ENCODE data around the gene CELA2A. TPM values are rescaled to one million over a fixed set of nuclear protein-coding genes. Genes with fewer than 3 reads are reported as not detected.

CELA2A gene
- total and polyA plus RNA-seq, 2 of the 13 experiments (the other 11 are each of a cell fraction or from before 2014, with no cell fraction given): not detected

DNA sequence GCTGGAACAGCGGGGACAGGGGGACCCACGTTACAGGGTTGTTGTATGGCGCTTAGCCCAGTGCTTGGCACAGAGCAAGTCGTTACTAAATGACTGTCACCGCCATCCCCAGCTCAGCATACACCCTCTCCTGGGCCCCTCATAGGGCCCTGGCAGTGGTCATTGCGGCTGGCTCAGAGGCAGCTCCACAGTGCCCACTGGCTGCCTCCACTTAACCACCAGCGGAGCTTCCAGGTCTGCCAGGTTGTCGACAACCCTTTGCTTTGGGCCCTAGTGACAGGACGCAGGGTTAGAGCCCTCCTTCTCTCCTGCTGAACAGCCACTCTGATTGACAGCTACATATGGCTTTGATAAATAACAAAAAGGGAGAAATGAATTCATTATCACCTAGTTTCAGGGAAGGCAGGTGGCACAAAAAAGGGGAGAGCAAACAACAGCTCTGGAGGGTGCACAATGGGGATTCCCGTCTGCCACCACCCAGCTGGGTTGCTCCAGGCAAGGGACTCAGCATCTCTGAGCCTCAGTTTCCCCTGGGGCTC lies 42.0 kb upstream of the CELA2A start:
- no peaks in the 10 kb centered on the region for H3K27me3 ChIP-seq (ENCODE audit: control insufficient read depth in 1 of 2, insufficient read depth in 2 of 2, low read length in 2 of 2)
- no peak overlapping the region for H2AFZ ChIP-seq (ENCODE audit: low read length)
- WGBS (ENCODE audit: low lambda C conversion rate): 94% methylated on average over 10 of the region's 10 CpGs
- H3K4me3 ChIP-seq (replicated peaks in 1 of 3; ENCODE audit: insufficient read depth in 1 of 3, low read depth in 2 of 3, low read length in 3 of 3): no peak overlapping the region
- no peak overlapping the region for H3K9ac ChIP-seq (ENCODE audit: insufficient read depth, low read depth, low read length)
- in situ Hi-C loops (cut with HindIII; ENCODE audit: extremely low pct_ligation_motif_present, low pct_unique_long_range_greater_than_20kb): no loop called here
- no peak for ATAC-seq
- peaks cover 26% of the 10 kb centered on the region for H3K4me1 ChIP-seq (ENCODE audit: insufficient read depth, low read length)
- FAIRE-seq: no peak
- CTCF ChIA-PET (ENCODE audit: low intra/inter-chr PET ratio, low total read pairs): no interaction called here
- H3K27ac ChIP-seq (ENCODE audit: extremely low read length, insufficient read depth, low read length): no peak overlapping the region
- H3K36me3 ChIP-seq (replicated peaks in 1 of 2; ENCODE audit: control insufficient read depth in 1 of 2, insufficient read depth in 2 of 2, low read length in 2 of 2): peaks cover 0 to 1% of the 10 kb centered on the region in 2 experiments; a peak in 2 of 5 replicates
- no TSS peak for BruUV-seq (replicated peaks)
- no peak for DNase-seq (ENCODE audit: low spot score)
- H3K9me3 ChIP-seq (ENCODE audit: low read length): no peaks in the 10 kb centered on the region
- H3K4me2 ChIP-seq (ENCODE audit: low read depth, low read length): no peak overlapping the region
- intact Hi-C loops (cut with micrococcal nuclease; ENCODE audit: unreplicated experiment): no loop called here
- no peaks in the 10 kb centered on the region for H4K20me1 ChIP-seq (ENCODE audit: insufficient read depth, low read length)
- H3K79me2 ChIP-seq (ENCODE audit: insufficient read depth, low read length): no peaks in the 10 kb centered on the region
- POLR2A ChIA-PET: no interaction called here
- no peak for TF ChIP-seq DNMT3B (CRISPR knock-in tag; conservative IDR thresholded peaks at IDR 0.05)
- no peak for TF ChIP-seq WIZ (CRISPR knock-in tag; IDR thresholded peaks at IDR 0.05)
- TF ChIP-seq, protein P1, sequence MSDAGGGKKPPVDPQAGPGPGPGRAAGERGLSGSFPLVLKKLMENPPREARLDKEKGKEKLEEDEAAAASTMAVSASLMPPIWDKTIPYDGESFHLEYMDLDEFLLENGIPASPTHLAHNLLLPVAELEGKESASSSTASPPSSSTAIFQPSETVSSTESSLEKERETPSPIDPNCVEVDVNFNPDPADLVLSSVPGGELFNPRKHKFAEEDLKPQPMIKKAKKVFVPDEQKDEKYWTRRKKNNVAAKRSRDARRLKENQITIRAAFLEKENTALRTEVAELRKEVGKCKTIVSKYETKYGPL (CRISPR knock-in tag; IDR thresholded peaks at IDR 0.05): no peak
- TF ChIP-seq, protein P2, sequence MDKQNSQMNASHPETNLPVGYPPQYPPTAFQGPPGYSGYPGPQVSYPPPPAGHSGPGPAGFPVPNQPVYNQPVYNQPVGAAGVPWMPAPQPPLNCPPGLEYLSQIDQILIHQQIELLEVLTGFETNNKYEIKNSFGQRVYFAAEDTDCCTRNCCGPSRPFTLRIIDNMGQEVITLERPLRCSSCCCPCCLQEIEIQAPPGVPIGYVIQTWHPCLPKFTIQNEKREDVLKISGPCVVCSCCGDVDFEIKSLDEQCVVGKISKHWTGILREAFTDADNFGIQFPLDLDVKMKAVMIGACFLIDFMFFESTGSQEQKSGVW (CRISPR knock-in tag; IDR thresholded peaks at IDR 0.05; ENCODE audit: borderline replicate concordance): no peak
- no peak for TF ChIP-seq TARDBP (CRISPR knock-in tag; IDR thresholded peaks at IDR 0.05)
- TF ChIP-seq, protein P3, sequence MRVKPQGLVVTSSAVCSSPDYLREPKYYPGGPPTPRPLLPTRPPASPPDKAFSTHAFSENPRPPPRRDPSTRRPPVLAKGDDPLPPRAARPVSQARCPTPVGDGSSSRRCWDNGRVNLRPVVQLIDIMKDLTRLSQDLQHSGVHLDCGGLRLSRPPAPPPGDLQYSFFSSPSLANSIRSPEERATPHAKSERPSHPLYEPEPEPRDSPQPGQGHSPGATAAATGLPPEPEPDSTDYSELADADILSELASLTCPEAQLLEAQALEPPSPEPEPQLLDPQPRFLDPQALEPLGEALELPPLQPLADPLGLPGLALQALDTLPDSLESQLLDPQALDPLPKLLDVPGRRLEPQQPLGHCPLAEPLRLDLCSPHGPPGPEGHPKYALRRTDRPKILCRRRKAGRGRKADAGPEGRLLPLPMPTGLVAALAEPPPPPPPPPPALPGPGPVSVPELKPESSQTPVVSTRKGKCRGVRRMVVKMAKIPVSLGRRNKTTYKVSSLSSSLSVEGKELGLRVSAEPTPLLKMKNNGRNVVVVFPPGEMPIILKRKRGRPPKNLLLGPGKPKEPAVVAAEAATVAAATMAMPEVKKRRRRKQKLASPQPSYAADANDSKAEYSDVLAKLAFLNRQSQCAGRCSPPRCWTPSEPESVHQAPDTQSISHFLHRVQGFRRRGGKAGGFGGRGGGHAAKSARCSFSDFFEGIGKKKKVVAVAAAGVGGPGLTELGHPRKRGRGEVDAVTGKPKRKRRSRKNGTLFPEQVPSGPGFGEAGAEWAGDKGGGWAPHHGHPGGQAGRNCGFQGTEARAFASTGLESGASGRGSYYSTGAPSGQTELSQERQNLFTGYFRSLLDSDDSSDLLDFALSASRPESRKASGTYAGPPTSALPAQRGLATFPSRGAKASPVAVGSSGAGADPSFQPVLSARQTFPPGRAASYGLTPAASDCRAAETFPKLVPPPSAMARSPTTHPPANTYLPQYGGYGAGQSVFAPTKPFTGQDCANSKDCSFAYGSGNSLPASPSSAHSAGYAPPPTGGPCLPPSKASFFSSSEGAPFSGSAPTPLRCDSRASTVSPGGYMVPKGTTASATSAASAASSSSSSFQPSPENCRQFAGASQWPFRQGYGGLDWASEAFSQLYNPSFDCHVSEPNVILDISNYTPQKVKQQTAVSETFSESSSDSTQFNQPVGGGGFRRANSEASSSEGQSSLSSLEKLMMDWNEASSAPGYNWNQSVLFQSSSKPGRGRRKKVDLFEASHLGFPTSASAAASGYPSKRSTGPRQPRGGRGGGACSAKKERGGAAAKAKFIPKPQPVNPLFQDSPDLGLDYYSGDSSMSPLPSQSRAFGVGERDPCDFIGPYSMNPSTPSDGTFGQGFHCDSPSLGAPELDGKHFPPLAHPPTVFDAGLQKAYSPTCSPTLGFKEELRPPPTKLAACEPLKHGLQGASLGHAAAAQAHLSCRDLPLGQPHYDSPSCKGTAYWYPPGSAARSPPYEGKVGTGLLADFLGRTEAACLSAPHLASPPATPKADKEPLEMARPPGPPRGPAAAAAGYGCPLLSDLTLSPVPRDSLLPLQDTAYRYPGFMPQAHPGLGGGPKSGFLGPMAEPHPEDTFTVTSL (CRISPR knock-in tag; IDR thresholded peaks at IDR 0.05; ENCODE audit: borderline replicate concordance): no peak
- TF ChIP-seq, protein P4, sequence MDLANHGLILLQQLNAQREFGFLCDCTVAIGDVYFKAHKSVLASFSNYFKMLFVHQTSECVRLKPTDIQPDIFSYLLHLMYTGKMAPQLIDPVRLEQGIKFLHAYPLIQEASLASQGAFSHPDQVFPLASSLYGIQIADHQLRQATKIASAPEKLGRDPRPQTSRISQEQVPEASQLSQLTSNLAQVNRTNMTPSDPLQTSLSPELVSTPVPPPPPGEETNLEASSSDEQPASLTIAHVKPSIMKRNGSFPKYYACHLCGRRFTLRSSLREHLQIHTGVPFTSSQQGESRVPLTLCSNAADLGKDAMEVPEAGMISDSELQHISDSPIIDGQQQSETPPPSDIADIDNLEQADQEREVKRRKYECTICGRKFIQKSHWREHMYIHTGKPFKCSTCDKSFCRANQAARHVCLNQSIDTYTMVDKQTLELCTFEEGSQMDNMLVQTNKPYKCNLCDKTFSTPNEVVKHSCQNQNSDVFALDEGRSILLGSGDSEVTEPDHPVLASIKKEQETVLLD (CRISPR knock-in tag; IDR thresholded peaks at IDR 0.05; ENCODE audit: low read depth): no peak
- no peak for TF ChIP-seq ATF7 (IDR thresholded peaks at IDR 0.05)
- TF ChIP-seq ATF7 (CRISPR knock-in tag; IDR thresholded peaks at IDR 0.05): no peak
- no peak for TF ChIP-seq ZNF777 (CRISPR knock-in tag; IDR thresholded peaks at IDR 0.05)
- no peak for TF ChIP-seq TMF1 (CRISPR knock-in tag; IDR thresholded peaks at IDR 0.05; ENCODE audit: low read depth)
- no peak for TF ChIP-seq ZSCAN31 (CRISPR knock-in tag; IDR thresholded peaks at IDR 0.05; ENCODE audit: low read depth)
- no peak for TF ChIP-seq RORA (CRISPR knock-in tag; IDR thresholded peaks at IDR 0.05)
- TF ChIP-seq ZFP37 (CRISPR knock-in tag; IDR thresholded peaks at IDR 0.05; ENCODE audit: borderline replicate concordance): no peak
- TF ChIP-seq PHB2 (IDR thresholded peaks at IDR 0.05; ENCODE audit: partially characterized antibody): no peak
- TF ChIP-seq ZBTB7A (CRISPR knock-in tag; IDR thresholded peaks at IDR 0.05): no peak
- no peak for TF ChIP-seq PHF5A (CRISPR knock-in tag; IDR thresholded peaks at IDR 0.05; ENCODE audit: low read depth, unreplicated experiment)
- TF ChIP-seq PHF20 (CRISPR knock-in tag; IDR thresholded peaks at IDR 0.05): no peak
- TF ChIP-seq GZF1 (CRISPR knock-in tag; IDR thresholded peaks at IDR 0.05): no peak

All from HepG2 (cell line).